PC-9 (cell line): ENCODE measurements around the gene RPS3A.

Experiments used
- EZH2 ChIP-seq: fragments of 200-600 bp; sonication (generic); IDR thresholded peaks from 2 replicates; pipeline ENCODE4 v1.8.0; 2017; ENCODE audit warnings: antibody characterized with exemption, low read depth
- TF ChIP-seq, protein P1 (sequence below): fragments of 200-600 bp; sonication (generic); conservative IDR thresholded peaks from 2 replicates; pipeline ENCODE4 v1.6.1; 2017; ENCODE audit warnings: mixed run types, antibody characterized with exemption, mild to moderate bottlenecking, moderate library complexity

- TF ChIP-seq, protein P1, sequence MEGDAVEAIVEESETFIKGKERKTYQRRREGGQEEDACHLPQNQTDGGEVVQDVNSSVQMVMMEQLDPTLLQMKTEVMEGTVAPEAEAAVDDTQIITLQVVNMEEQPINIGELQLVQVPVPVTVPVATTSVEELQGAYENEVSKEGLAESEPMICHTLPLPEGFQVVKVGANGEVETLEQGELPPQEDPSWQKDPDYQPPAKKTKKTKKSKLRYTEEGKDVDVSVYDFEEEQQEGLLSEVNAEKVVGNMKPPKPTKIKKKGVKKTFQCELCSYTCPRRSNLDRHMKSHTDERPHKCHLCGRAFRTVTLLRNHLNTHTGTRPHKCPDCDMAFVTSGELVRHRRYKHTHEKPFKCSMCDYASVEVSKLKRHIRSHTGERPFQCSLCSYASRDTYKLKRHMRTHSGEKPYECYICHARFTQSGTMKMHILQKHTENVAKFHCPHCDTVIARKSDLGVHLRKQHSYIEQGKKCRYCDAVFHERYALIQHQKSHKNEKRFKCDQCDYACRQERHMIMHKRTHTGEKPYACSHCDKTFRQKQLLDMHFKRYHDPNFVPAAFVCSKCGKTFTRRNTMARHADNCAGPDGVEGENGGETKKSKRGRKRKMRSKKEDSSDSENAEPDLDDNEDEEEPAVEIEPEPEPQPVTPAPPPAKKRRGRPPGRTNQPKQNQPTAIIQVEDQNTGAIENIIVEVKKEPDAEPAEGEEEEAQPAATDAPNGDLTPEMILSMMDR = no peak
- no peak for TF ChIP-seq EZH2
These were observed 8.4 kb upstream of the RPS3A start for GRCh38 chr4:151091047-151091446.
